Activated naive CD4-positive, alpha-beta T cell treated with anti-CD3 and anti-CD28 coated beads for 36 hours (primary cell): ENCODE results near the gene RUNX1. TPM values are rescaled to one million over a fixed set of nuclear protein-coding genes. Genes with fewer than 3 reads are reported as not detected.

Experiments
- CTCF ChIA-PET: fragments of 350-600 bp; sonication (Branson Sonifier 250); formaldehyde crosslinking; loops from one replicate; lab custom pipeline; 2021; ENCODE audit warnings: antibody characterized with exemption; lab: Charles Lee
- DNase-seq: peaks from one replicate; pipeline ENCODE4 v3.0.0-alpha.2; 2020
- H3K27ac Mint-ChIP-seq: one replicate; pipeline ENCODE4 v1.8.0; 2021; ENCODE audit warnings: mild to moderate bottlenecking, mixed read lengths
- H3K27me3 Mint-ChIP-seq: one replicate; pipeline ENCODE4 v1.8.0; 2021; ENCODE audit warnings: low read depth, mixed read lengths
- H3K36me3 Mint-ChIP-seq: one replicate; pipeline ENCODE4 v1.8.0; 2021; ENCODE audit warnings: low read depth, mixed read lengths
- H3K4me1 Mint-ChIP-seq: one replicate; pipeline ENCODE4 v1.8.0; 2021; ENCODE audit warnings: low read depth, mixed read lengths
- H3K4me3 Mint-ChIP-seq: one replicate; pipeline ENCODE4 v1.8.0; 2021; ENCODE audit warnings: mild to moderate bottlenecking, moderate library complexity, mixed read lengths
- H3K9me3 Mint-ChIP-seq: one replicate; pipeline ENCODE4 v1.8.0; 2021; ENCODE audit warnings: mixed read lengths
- intact Hi-C: fragments of 100-400 bp; cut with micrococcal nuclease; formaldehyde crosslinking; loops from one replicate; pipeline ENCODE4 v1.15.1; 2023
- total RNA-seq, 2 experiments: library from RNA; stranded (reverse); gene quantifications; one replicate each; pipeline ENCODE4 v1.2.3, GENCODE V29; 2021

RUNX1 gene
- total RNA-seq, 2 experiments from 2014 or later: 36.9 to 41.0 TPM

- Mint-ChIP-seq H3K27me3 (no peaks in the 10 kb centered on the region), H3K36me3 (peaks cover 29% of the 10 kb centered on the region), H3K4me1 (peaks cover 41% of the 10 kb centered on the region), H3K9me3 (no peaks in the 10 kb centered on the region), H3K4me3 (peak overlapping the region; percentile 91), H3K27ac (peak overlapping the region; percentile 99)
- CTCF ChIA-PET: interaction anchor here (0.7 to 4.3 kb wide), 6 partner anchors 90 to 514 kb away, joined by 3 to 39 read pairs (median 7); partner anchors contain the start of gene RUNX1
- intact Hi-C loops: loop anchor here (2.0 to 5.0 kb wide), 3 partner anchors 179 to 731 kb away; no protein-coding TSS in a partner anchor
- peak; percentile 42 for DNase-seq
Measured at GRCh38 chr21:34886240-34887104, 162.6 kb downstream of the RUNX1 start.

- Mint-ChIP-seq H3K4me1 (peaks cover 39% of the 10 kb centered on the region), H3K4me3 (peak overlapping the region; percentile 91), H3K27ac (peak overlapping the region; percentile 90), H3K27me3 (no peaks in the 10 kb centered on the region), H3K36me3 (peaks cover 33% of the 10 kb centered on the region), H3K9me3 (no peaks in the 10 kb centered on the region)
- intact Hi-C loops: loop anchor here (1.0 to 5.0 kb wide), 4 partner anchors 140 to 732 kb away; no protein-coding TSS in a partner anchor
- DNase-seq: peak; percentile 33
- CTCF ChIA-PET: interaction anchor here (0.6 to 4.3 kb wide), 5 partner anchors 48 to 515 kb away, joined by 4 to 39 read pairs (median 5); partner anchors contain the start of gene RUNX1
Measured at GRCh38 chr21:34885626-34886239, 163.4 kb downstream of the RUNX1 start.

- CTCF ChIA-PET: interaction anchor here (0.6 to 4.3 kb wide), 5 partner anchors 49 to 165 kb away, joined by 4 to 39 read pairs (median 5); partner anchors contain the start of gene RUNX1
- Mint-ChIP-seq H3K27me3 (no peaks in the 10 kb centered on the region), H3K4me1 (peaks cover 42% of the 10 kb centered on the region), H3K36me3 (peaks cover 36% of the 10 kb centered on the region), H3K27ac (peak overlapping the region; percentile 68), H3K4me3 (peak overlapping the region; percentile 91), H3K9me3 (no peaks in the 10 kb centered on the region)
- intact Hi-C loops: loop anchor here (1.0 to 5.0 kb wide), 3 partner anchors 140 to 732 kb away; no protein-coding TSS in a partner anchor
- DNase-seq: no peak
Measured at GRCh38 chr21:34885125-34885524, 164.0 kb downstream of the RUNX1 start.

GRCh38 chr21:34884346-34884929 is 164.7 kb downstream of the RUNX1 start:
- no peaks in the 10 kb centered on the region for H3K9me3 Mint-ChIP-seq
- H3K4me3 Mint-ChIP-seq: peak overlapping the region; percentile 63
- intact Hi-C loops: no loop called here
- H3K36me3 Mint-ChIP-seq: peaks cover 43% of the 10 kb centered on the region
- H3K27me3 Mint-ChIP-seq: no peaks in the 10 kb centered on the region
- peak overlapping the region; percentile 59 for H3K27ac Mint-ChIP-seq
- no peak for DNase-seq
- CTCF ChIA-PET: interaction anchor here (0.6 to 4.3 kb wide), 4 partner anchors 13 to 164 kb away, joined by 3 to 39 read pairs (median 5); partner anchors contain the start of gene RUNX1
- peaks cover 49% of the 10 kb centered on the region for H3K4me1 Mint-ChIP-seq

- intact Hi-C loops: no loop called here
- peak overlapping the region; percentile 84 for H3K27ac Mint-ChIP-seq
- H3K9me3 Mint-ChIP-seq: no peaks in the 10 kb centered on the region
- H3K4me3 Mint-ChIP-seq: peak overlapping the region; percentile 63
- no peaks in the 10 kb centered on the region for H3K27me3 Mint-ChIP-seq
- peaks cover 44% of the 10 kb centered on the region for H3K36me3 Mint-ChIP-seq
- DNase-seq: no peak
- CTCF ChIA-PET: interaction anchor here (1.4 kb wide), 2 partner anchors 13 to 138 kb away, joined by 3 to 6 read pairs; no protein-coding TSS in a partner anchor
- peaks cover 51% of the 10 kb centered on the region for H3K4me1 Mint-ChIP-seq
Measured at GRCh38 chr21:34883491-34884271, 165.4 kb downstream of the RUNX1 start.

- H3K27me3 Mint-ChIP-seq: no peaks in the 10 kb centered on the region
- H3K4me1 Mint-ChIP-seq: peaks cover 59% of the 10 kb centered on the region
- peak overlapping the region; percentile 84 for H3K27ac Mint-ChIP-seq
- H3K9me3 Mint-ChIP-seq: no peaks in the 10 kb centered on the region
- intact Hi-C loops: no loop called here
- no peak for DNase-seq
- peaks cover 49% of the 10 kb centered on the region for H3K36me3 Mint-ChIP-seq
- CTCF ChIA-PET: interaction anchor here (0.7 kb wide), 3 partner anchors 18 to 556 kb away, joined by 3 read pairs; no protein-coding TSS in a partner anchor
- H3K4me3 Mint-ChIP-seq: peak overlapping the region; percentile 63
Measured at GRCh38 chr21:34882719-34883131, 166.4 kb downstream of the RUNX1 start.

GRCh38 chr21:34881839-34882371 is 167.2 kb downstream of the RUNX1 start:
- H3K9me3 Mint-ChIP-seq: no peaks in the 10 kb centered on the region
- H3K27ac Mint-ChIP-seq: peak overlapping the region; percentile 84
- H3K36me3 Mint-ChIP-seq: peaks cover 54% of the 10 kb centered on the region
- H3K4me1 Mint-ChIP-seq: peaks cover 61% of the 10 kb centered on the region
- DNase-seq: no peak
- CTCF ChIA-PET: interaction anchor here (0.7 kb wide), 2 partner anchors 17 to 556 kb away, joined by 3 read pairs; no protein-coding TSS in a partner anchor
- no peaks in the 10 kb centered on the region for H3K27me3 Mint-ChIP-seq
- H3K4me3 Mint-ChIP-seq: peak overlapping the region; percentile 55
- intact Hi-C loops: loop anchor here (1.0 to 2.0 kb wide), 3 partner anchors 16 to 75 kb away; no protein-coding TSS in a partner anchor

- CTCF ChIA-PET: interaction anchor here (1.1 kb wide), 1 partner anchor 155 kb away, joined by 3 read pairs; no protein-coding TSS in a partner anchor
- peaks cover 56% of the 10 kb centered on the region for H3K36me3 Mint-ChIP-seq
- no peak for DNase-seq
- peak overlapping the region; percentile 84 for H3K27ac Mint-ChIP-seq
- H3K4me1 Mint-ChIP-seq: peaks cover 61% of the 10 kb centered on the region
- no peaks in the 10 kb centered on the region for H3K9me3 Mint-ChIP-seq
- intact Hi-C loops: loop anchor here (1.0 to 2.0 kb wide), 3 partner anchors 15 to 74 kb away; no protein-coding TSS in a partner anchor
- no peaks in the 10 kb centered on the region for H3K27me3 Mint-ChIP-seq
- H3K4me3 Mint-ChIP-seq: peak overlapping the region; percentile 54
Measured at GRCh38 chr21:34881421-34881820, 167.7 kb downstream of the RUNX1 start.

GRCh38 chr21:34880401-34880800 is 168.7 kb downstream of the RUNX1 start:
- H3K4me1 Mint-ChIP-seq: peaks cover 68% of the 10 kb centered on the region

GRCh38 chr21:34878940-34879339 is 170.2 kb downstream of the RUNX1 start:
- Mint-ChIP-seq H3K36me3 (peaks cover 58% of the 10 kb centered on the region), H3K4me3 (no peak overlapping the region), H3K9me3 (no peaks in the 10 kb centered on the region), H3K4me1 (peaks cover 69% of the 10 kb centered on the region), H3K27ac (peak overlapping the region; percentile 16), H3K27me3 (no peaks in the 10 kb centered on the region)
- DNase-seq: no peak
- intact Hi-C loops: no loop called here
- CTCF ChIA-PET: no interaction called here

More at GRCh38 chr21:34880401-34880800, 168.7 kb downstream of the RUNX1 start:
- H3K4me3 Mint-ChIP-seq: no peak overlapping the region
- no peak for DNase-seq
- H3K27ac Mint-ChIP-seq: peak overlapping the region; percentile 30
- peaks cover 58% of the 10 kb centered on the region for H3K36me3 Mint-ChIP-seq
- CTCF ChIA-PET: interaction anchor here (1.1 to 1.4 kb wide), 2 partner anchors 135 to 156 kb away, joined by 3 to 5 read pairs; no protein-coding TSS in a partner anchor
- intact Hi-C loops: loop anchor here (2.0 kb wide), 1 partner anchor 36 kb away; no protein-coding TSS in a partner anchor
- H3K9me3 Mint-ChIP-seq: no peaks in the 10 kb centered on the region
- H3K27me3 Mint-ChIP-seq: no peaks in the 10 kb centered on the region
